Muscle of arm (tissue), 14 donors: ENCODE data around the gene FCF1. TPM values are rescaled to one million over a fixed set of nuclear protein-coding genes. Genes with fewer than 3 reads are reported as not detected.

Source experiments
- DNase-seq: peaks from one replicate; pipeline ENCODE4 v3.0.0-alpha.2; 2013
- long read RNA-seq, 11 donors: transcript quantifications; one replicate each; lab custom pipeline, GENCODE V29; 2026
- polyA plus RNA-seq, 12 donors: library from polyadenylated mRNA; unstranded; fragments of 120-200 nt; gene quantifications; one replicate each; pipeline ENCODE4 v1.2.1, GENCODE V29; 2013; ENCODE audit not compliant: insufficient read length in 12 of 12

FCF1 gene
- polyA plus RNA-seq, result 10 to 100 TPM in 11 of 12 donors, not detected in 1; 33.8 to 64.9 (median 44.8) TPM
- long read RNA-seq, donor 1, partial matches to known transcripts, result 0 of 1 reads
- long read RNA-seq, donor 1, other reads (novel, unspliced or antisense), result 0 of 1 reads
- long read RNA-seq, donor 2, full-length matches to known transcripts, result 3 of 3 reads
- long read RNA-seq, donor 2, partial matches to known transcripts, result 0 of 3 reads
- long read RNA-seq, donor 2, other reads (novel, unspliced or antisense), result 0 of 3 reads
- long read RNA-seq, donor 3, full-length matches to known transcripts, result 1 of 1 reads
- long read RNA-seq, donor 3, partial matches to known transcripts, result 0 of 1 reads
- long read RNA-seq, donor 3, other reads (novel, unspliced or antisense), result 0 of 1 reads
- long read RNA-seq, donor 4, result 0 reads
- long read RNA-seq, donor 5, full-length matches to known transcripts, result 7 of 7 reads
- long read RNA-seq, donor 5, partial matches to known transcripts, result 0 of 7 reads
- long read RNA-seq, donor 5, other reads (novel, unspliced or antisense), result 0 of 7 reads
- long read RNA-seq, donor 6, full-length matches to known transcripts, result 1 of 1 reads
- long read RNA-seq, donor 6, partial matches to known transcripts, result 0 of 1 reads
- long read RNA-seq, donor 6, other reads (novel, unspliced or antisense), result 0 of 1 reads
- long read RNA-seq, donor 7, full-length matches to known transcripts, result 1 of 1 reads
- long read RNA-seq, donor 7, partial matches to known transcripts, result 0 of 1 reads
- long read RNA-seq, donor 7, other reads (novel, unspliced or antisense), result 0 of 1 reads
- long read RNA-seq, donor 8, full-length matches to known transcripts, result 2 of 2 reads
- long read RNA-seq, donor 8, partial matches to known transcripts, result 0 of 2 reads
- long read RNA-seq, donor 8, other reads (novel, unspliced or antisense), result 0 of 2 reads
- long read RNA-seq, donor 9, full-length matches to known transcripts, result 2 of 2 reads
- long read RNA-seq, donor 9, partial matches to known transcripts, result 0 of 2 reads
- long read RNA-seq, donor 9, other reads (novel, unspliced or antisense), result 0 of 2 reads
- long read RNA-seq, donor 10, full-length matches to known transcripts, result 1 of 1 reads
- long read RNA-seq, donor 10, partial matches to known transcripts, result 0 of 1 reads
- long read RNA-seq, donor 10, other reads (novel, unspliced or antisense), result 0 of 1 reads
- long read RNA-seq, donor 11, full-length matches to known transcripts, result 6 of 6 reads
- long read RNA-seq, donor 11, partial matches to known transcripts, result 0 of 6 reads
- long read RNA-seq, donor 11, other reads (novel, unspliced or antisense), result 0 of 6 reads

DNA sequence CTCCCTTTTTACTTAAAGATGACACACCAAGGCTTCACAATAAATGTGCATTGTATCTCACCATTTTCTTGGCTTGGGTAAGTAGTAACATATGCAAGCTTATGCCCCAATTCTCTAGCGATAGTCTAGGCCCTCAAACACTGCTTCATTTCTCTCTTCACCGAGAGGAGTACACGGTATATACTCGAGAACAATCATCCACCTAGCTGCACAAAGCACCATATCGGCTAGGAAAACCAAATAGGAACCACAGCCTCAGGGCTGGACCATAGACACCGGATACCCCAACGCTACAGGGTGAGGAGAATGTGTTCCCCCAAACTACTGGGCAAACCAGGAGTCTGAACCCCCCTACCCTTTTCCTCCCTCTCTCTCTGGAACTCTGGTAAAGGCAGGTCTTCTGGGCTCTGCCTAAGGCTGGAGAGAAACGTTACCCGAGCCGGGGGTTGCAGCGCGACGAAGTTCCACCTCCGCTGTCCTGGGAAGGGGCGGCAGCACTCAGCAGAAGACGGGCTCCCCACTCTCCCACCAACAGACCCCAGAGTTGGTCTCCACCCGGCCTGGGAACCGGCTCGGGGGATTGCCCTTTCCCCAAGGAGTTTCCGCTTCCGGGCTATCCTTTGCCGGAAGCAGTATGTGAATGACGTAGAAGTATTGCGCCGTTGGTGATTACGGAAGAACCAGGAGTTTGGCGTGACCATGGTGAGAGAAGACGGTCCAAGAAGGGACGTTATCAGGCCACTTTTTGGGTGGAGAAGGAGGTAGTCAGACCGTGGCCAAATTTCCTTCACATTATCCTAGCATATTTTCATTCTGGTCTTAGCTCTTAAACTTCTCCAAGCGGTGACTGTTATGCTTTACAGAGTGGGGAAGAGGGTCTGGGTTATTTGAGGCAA lies at the start of gene FCF1, which contains the start of gene AREL1:
TSS of gene FCF1 (plus strand) at position 646 of the 896 bp plus-strand sequence. CDS start at position 700, 54 bp downstream.
TSS of gene AREL1 (minus strand) at position 582 of the 896 bp plus-strand sequence. CDS start 27,465 bp downstream, outside the sequence.
- peak; percentile 93 for DNase-seq

DNA sequence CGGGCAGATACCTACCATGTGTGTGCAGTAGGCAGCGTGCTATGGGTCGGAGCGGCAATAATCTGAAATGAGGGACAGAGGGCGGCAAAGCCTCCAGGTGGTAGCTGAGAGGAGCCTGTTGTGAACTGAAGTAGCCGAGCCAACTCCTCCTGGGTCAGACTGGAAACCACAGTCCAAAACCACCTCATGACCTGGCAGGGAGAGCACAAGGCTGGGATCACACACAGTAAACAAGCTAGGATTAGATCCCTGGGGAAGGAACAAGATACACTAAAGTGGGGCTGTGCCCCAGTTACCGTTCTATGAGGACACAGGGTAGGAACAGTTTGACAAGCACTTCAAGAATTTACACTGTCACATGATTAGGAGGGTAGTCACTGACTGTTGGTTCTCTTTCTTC lies 49.1 kb upstream of the FCF1 start:
- no peak for DNase-seq

- DNase-seq, result no peak
These were observed 48.2 kb upstream of the FCF1 start for GRCh38 chr14:74664717-74665116.

DNA sequence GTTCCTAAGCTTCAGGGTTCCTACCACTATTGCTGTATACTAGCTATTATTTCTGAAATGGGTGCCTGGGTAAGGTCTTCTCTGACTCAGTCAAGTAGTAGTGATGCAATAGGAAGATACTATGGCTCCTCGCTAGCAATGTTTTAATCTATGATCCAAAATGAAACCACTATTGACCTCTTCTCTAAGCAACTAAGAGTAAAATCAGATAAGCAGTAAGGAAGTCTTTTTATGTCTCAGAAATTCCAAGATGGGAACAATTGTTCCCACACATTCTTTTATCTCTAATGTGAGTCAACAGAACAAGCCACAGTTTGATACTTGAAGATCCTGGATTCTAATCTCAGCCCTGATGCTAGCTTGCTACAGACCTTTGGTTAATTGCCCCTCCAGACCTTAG lies 45.2 kb upstream of the FCF1 start:
- no peak for DNase-seq

GRCh38 chr14:74669256-74669655 lies 43.7 kb upstream of the FCF1 start:
- DNase-seq, result no peak

- DNase-seq, result no peak
These were observed 43.1 kb upstream of the FCF1 start for GRCh38 chr14:74669846-74670245.

GRCh38 chr14:74670726-74671411 lies 42.1 kb upstream of the FCF1 start:
- no peak for DNase-seq

DNA sequence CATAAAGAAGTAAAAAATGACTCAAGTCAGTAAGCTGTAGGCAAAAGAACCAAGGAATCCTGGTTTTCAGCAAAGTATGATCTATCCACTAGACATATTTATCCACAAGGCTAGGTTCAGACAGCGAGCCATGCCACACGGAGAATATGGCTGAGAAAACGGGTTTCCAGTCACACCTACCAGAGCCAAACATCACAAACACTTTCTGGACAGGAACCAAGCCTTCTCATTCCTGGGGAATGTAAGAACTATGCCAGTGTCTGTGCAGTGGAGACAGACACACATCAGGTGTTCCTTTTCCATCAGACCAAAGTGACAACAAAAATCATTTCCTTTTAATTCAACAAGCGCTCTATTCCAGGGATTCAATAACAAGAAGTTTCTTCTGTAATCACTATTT lies 41.2 kb upstream of the FCF1 start:
- DNase-seq, result no peak

GRCh38 chr14:74673768-74674167 lies 39.2 kb upstream of the FCF1 start:
- DNase-seq, result no peak

DNA sequence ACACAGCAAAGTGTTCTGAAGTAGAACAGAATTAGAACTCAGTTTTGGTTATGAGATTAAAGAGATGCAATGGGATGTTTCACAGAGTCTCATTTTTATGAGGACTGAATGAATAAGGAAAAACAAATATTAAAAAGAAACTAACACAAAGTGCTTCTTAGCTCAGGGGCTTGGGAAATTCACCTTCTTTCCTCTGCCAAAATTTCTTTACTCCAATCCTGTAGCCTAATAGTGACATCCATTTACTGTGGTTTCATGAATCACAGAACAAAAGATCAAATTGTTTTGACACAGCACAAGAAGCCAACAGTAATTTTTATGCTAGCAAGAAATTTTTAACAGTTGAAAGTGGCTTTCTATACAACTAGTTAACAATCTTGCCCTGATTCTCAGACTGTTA lies 37.7 kb upstream of the FCF1 start:
- no peak for DNase-seq

GRCh38 chr14:74682169-74682952 lies 30.6 kb upstream of the FCF1 start:
- DNase-seq, result no peak

- DNase-seq, result no peak
These were observed 29.5 kb upstream of the FCF1 start for GRCh38 chr14:74683406-74683805.

DNA sequence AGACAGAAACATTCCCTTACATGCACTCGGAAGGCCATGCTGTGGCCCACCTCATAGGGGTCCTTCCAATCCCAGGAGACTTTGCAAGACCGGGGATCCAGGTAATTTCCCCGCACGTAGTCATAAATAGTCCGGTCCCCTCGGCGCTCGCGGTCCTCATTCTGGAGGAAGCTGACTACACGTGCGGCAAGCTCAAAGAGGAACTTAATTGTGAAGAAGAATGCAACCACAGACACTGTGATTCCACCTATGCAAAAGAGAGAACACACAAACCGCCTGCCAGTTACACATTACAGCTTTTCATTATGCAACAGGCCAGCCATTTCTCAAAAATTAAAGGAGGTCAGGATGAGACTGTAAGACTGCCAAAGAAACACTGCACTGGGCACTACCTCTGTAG lies 28.5 kb upstream of the FCF1 start:
- DNase-seq, result no peak

DNA sequence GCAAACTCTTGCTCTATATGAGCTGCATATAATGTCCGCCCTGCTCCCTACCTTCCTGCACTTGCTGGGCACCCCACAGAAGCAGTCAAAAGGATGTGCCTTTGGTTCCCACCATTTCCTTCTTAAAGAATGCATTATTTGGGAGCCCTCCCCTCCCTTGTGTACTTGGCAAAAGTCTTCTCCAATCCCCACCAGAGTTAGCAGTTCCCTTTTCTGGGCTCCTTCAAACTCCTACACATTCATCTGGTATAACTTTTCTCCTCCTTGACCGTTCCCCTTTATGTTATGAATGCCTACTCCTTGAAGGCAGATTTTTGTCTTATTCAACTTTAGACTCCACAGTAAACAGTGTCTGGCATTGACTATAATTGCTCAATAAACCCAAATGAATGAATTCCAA lies 27.9 kb upstream of the FCF1 start:
- no peak for DNase-seq

- no peak for DNase-seq
These were observed 26.8 kb upstream of the FCF1 start for GRCh38 chr14:74685921-74686678.

- DNase-seq, result no peak
These were observed 21.5 kb upstream of the FCF1 start for GRCh38 chr14:74691456-74691855.

DNA sequence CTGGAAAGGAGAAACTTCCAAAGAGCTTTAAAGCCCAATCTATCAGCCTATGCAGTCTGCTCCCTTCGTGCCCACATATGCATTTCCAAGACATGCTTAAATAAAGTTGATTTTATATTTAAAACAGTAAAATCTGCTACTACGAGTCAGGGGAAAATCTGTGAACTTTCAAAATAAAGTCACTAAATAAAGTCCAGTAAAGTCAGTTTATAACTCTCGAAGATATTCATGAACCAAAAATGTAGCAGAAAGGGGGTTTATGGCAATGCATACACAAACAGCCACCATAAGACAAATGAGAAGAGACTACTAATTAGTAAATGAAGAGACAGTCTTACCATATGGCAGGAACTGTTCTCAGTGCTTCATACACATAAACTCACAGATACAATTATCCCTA lies 19.8 kb upstream of the FCF1 start:
- DNase-seq, result no peak

- no peak for DNase-seq
These were observed 17.5 kb upstream of the FCF1 start for GRCh38 chr14:74695406-74695805.
